Uterus (tissue), 4 donors: Measurements from ENCODE around the gene NNT. TPM values are rescaled to one million over a fixed set of nuclear protein-coding genes. Genes with fewer than 3 reads are reported as not detected.

Source experiments
- DNase-seq, 2 donors: peaks; one replicate each; pipeline ENCODE4 v3.0.0-alpha.2; 2019 to 2020
- H3K27ac ChIP-seq, 2 donors: fragments of 200-600 bp; sonication (generic); 1 replicate in 1 of 2; 2 replicates in 1 of 2; pipeline ENCODE4 v1.5.1; 2016 to 2018
- H3K27me3 ChIP-seq, 2 donors: fragments of 200-600 bp; sonication (generic); one replicate each; pipeline ENCODE4 v1.5.1; 2018 to 2019; ENCODE audit warnings: control low read depth in 1 of 2
- H3K36me3 ChIP-seq, 2 donors: fragments of 200-600 bp; sonication (generic); one replicate each; pipeline ENCODE4 v1.5.1; 2019; ENCODE audit warnings: control low read depth in 1 of 2
- H3K4me1 ChIP-seq, 2 donors: fragments of 200-600 bp; sonication (generic); one replicate each; pipeline ENCODE4 v1.5.1; 2018 to 2019; ENCODE audit warnings: control low read depth in 1 of 2
- H3K4me3 ChIP-seq, 2 donors: fragments of 200-600 bp; sonication (generic); 1 replicate in 1 of 2; 2 replicates in 1 of 2; pipeline ENCODE4 v1.5.1; 2018 to 2019; ENCODE audit warnings: mild to moderate bottlenecking in 1 of 2
- H3K9me3 ChIP-seq, 2 donors: fragments of 200-600 bp; sonication (generic); one replicate each; pipeline ENCODE4 v1.5.1; 2019; ENCODE audit warnings: control low read depth in 1 of 2
- POLR2A ChIP-seq, 2 donors: fragments of 450-650 bp; IDR thresholded peaks; one replicate each; pipeline ENCODE4 v1.6.1; 2016; ENCODE audit warnings: antibody characterized with exemption in 2 of 2, mild to moderate bottlenecking in 1 of 2, moderate library complexity in 1 of 2
- intact Hi-C: fragments of 100-400 bp; cut with DNase I; formaldehyde crosslinking; loops from one replicate; pipeline ENCODE4 v1.15.1; 2023; ENCODE audit warnings: low total_unique reads
- total RNA-seq, 4 donors: library from RNA; depleted of rRNA in 3 of 4; stranded (reverse); fragments of >200 nt in 3 of 4; gene quantifications; one replicate each; pipeline versions ENCODE4 v1.1.0 to v1.2.4, GENCODE V29; 2014 to 2023
- TF ChIP-seq, protein P1 (sequence below), 4 experiments: fragments of 200-600 bp in 2 of 4; fragments of 450-650 bp in 2 of 4; sonication (generic) in 2 of 4; IDR thresholded peaks; one replicate each; pipeline ENCODE4 v1.5.1; 2016 to 2019; ENCODE audit warnings: antibody characterized with exemption in 4 of 4, mild to moderate bottlenecking in 2 of 4, moderate library complexity in 1 of 4
- donor health status: DM: yes; HTN: yes; CAD: no.

The NNT gene
- total RNA-seq, 4 donors from 2014 or later, result 25.3 to 112 (median 43.8) TPM

DNA sequence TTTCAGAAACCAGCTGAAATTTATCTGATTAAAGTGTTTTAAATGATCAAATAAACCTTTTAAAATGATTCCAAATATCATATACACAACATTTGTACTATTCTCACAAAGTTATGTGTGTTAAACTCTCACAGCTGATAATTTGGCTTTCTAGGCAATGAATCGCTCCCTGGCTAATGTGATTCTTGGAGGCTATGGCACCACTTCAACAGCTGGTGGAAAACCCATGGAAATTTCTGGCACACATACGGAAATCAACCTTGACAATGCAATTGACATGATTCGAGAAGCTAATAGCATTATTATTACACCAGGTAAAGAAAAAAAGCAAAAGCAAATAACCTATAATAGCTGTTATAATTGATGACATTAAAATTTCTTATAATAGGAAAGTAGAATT, 72.4 kb downstream of the NNT start:
- DNase-seq, result no peak
- no peaks in the 10 kb centered on the region for H3K27me3 ChIP-seq
- H3K4me3 ChIP-seq, result no peak overlapping the region
- no peaks in the 10 kb centered on the region for H3K36me3 ChIP-seq
- intact Hi-C loops, result no loop called here
- H3K4me1 ChIP-seq, result no peaks in the 10 kb centered on the region
- no peak for TF ChIP-seq POLR2A (IDR thresholded peaks at IDR 0.05)
- TF ChIP-seq, protein P1, sequence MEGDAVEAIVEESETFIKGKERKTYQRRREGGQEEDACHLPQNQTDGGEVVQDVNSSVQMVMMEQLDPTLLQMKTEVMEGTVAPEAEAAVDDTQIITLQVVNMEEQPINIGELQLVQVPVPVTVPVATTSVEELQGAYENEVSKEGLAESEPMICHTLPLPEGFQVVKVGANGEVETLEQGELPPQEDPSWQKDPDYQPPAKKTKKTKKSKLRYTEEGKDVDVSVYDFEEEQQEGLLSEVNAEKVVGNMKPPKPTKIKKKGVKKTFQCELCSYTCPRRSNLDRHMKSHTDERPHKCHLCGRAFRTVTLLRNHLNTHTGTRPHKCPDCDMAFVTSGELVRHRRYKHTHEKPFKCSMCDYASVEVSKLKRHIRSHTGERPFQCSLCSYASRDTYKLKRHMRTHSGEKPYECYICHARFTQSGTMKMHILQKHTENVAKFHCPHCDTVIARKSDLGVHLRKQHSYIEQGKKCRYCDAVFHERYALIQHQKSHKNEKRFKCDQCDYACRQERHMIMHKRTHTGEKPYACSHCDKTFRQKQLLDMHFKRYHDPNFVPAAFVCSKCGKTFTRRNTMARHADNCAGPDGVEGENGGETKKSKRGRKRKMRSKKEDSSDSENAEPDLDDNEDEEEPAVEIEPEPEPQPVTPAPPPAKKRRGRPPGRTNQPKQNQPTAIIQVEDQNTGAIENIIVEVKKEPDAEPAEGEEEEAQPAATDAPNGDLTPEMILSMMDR (IDR thresholded peaks at IDR 0.05), result no peak
- no peak overlapping the region for H3K27ac ChIP-seq
- no peaks in the 10 kb centered on the region for H3K9me3 ChIP-seq

DNA sequence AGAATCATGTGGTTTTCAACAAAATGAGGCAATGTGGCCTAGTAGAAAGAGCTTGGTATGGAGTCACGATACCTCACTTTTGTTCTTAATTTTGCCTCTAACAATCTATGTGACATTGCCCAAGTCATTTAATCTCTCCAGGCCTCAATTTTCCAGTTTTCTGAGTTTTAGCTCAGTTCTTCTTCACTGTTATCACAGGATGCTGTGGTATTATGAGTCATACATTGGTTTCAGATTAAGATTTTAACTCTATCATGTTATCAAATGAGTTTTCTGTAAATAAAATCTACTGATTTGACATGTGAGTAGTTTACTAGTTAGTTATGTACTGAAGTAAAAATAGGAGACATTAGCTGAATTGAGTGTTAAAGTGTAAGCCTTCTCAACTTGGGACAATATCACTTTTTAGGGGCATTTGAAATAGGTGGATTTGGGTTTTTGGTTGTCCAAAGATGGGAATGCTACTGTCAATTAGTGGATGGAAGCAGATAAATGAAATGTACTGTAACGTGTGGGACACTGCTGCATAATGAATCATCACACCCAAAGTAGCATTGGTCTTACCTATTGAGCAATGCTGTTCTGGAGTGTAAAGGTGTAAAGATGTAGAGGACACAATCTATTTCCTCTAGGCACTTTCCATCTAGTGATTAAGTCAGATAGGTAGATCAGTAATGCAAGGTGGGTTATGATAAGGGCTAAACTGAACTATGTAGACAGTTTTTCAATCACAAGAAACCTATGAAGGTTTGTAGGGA, 73.3 kb downstream of the NNT start:
- TF ChIP-seq, protein P1 (IDR thresholded peaks at IDR 0.05), result no peak
- TF ChIP-seq POLR2A (IDR thresholded peaks at IDR 0.05), result no peak
- DNase-seq, result no peak
- Histone ChIP-seq H3K27ac (no peak overlapping the region), H3K4me3 (no peak overlapping the region), H3K36me3 (no peaks in the 10 kb centered on the region), H3K4me1 (no peaks in the 10 kb centered on the region), H3K27me3 (no peaks in the 10 kb centered on the region), H3K9me3 (no peaks in the 10 kb centered on the region)
- intact Hi-C loops, result no loop called here

DNA sequence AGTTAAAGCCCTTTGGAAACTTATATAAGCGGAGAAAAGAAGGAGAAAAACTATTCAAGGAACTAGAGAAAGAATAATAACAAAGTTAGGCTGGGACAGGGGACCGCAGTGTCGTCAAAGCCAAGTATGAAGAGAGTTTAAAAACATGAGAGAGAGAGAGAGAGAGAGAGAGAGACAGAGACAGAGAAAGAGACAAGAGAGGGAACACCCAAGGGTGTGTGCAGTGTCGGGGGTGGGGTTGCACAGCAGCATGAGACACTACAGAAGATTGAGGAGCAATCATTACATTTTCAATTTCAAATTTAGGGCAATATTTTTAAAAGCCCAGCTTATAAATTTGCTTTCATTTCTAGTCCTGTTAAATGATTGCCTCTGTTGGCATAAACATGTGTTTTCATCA, 74.3 kb downstream of the NNT start:
- TF ChIP-seq, protein P1 (IDR thresholded peaks at IDR 0.05), result no peak
- TF ChIP-seq POLR2A (IDR thresholded peaks at IDR 0.05), result no peak
- H3K4me1 ChIP-seq, result no peaks in the 10 kb centered on the region

DNA sequence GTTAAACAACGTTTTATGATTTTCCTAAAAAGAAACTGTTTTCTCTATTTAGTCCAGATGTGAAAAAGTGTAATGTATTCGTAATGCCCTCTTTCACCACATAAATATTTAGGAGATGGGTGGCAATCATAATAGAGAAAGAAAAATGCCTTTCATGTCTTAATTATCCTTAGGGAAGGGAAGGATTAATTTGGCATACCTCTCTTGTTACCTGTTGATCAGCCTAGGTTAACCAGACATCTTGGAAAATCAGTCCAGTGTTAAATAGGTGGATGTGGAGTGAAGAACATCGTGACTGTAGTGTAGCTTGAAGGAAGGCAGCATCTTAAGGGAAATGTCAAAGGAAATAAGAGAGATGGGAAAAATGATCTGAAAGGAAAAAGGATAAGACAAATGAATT, 76.2 kb downstream of the NNT start:
- TF ChIP-seq, protein P1 (IDR thresholded peaks at IDR 0.05), result no peak
- TF ChIP-seq POLR2A (IDR thresholded peaks at IDR 0.05), result no peak
- H3K4me1 ChIP-seq, result no peaks in the 10 kb centered on the region

More for the DNA sequence above, 74.3 kb downstream of the NNT start:
- intact Hi-C loops, result no loop called here
- Histone ChIP-seq H3K9me3 (no peaks in the 10 kb centered on the region), H3K27ac (peak overlapping the region in 1 of 2 donors; percentile 4), H3K27me3 (no peaks in the 10 kb centered on the region), H3K36me3 (no peaks in the 10 kb centered on the region), H3K4me3 (no peak overlapping the region)
- no peak for DNase-seq

DNA sequence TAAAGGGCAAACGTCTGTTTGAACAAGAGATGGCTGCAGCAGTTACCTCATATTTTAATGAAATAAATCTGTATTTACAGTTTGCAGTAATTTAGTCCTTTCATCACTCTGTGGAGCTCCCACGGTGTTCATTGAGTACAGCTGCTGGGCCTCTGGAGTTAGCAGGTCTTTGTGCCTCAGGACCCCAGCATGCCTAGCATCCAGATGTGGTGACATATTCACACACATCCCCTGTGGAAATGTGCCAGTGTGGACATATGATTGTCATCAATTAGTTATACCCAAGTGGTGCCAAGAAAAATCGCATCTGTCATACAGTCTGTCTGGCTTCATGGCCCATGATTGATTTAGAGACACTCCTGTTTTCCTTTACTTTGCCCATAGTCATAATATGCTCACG, 77.3 kb downstream of the NNT start:
- H3K27me3 ChIP-seq, result no peaks in the 10 kb centered on the region

More for the DNA sequence above, 76.2 kb downstream of the NNT start:
- no peak overlapping the region for H3K4me3 ChIP-seq
- DNase-seq, result no peak
- H3K27ac ChIP-seq, result no peak overlapping the region
- no peaks in the 10 kb centered on the region for H3K36me3 ChIP-seq
- no peaks in the 10 kb centered on the region for H3K9me3 ChIP-seq
- no peaks in the 10 kb centered on the region for H3K27me3 ChIP-seq
- intact Hi-C loops, result no loop called here

More for the DNA sequence above, 77.3 kb downstream of the NNT start:
- intact Hi-C loops, result no loop called here
- Histone ChIP-seq H3K27ac (no peak overlapping the region), H3K4me3 (no peak overlapping the region), H3K9me3 (no peaks in the 10 kb centered on the region), H3K36me3 (no peaks in the 10 kb centered on the region), H3K4me1 (no peaks in the 10 kb centered on the region)
- TF ChIP-seq, protein P1 (IDR thresholded peaks at IDR 0.05), result no peak
- TF ChIP-seq POLR2A (IDR thresholded peaks at IDR 0.05), result no peak
- DNase-seq, result no peak
